ENCODE data around the gene BMPER.

BMPER gene

GRCh38 chr7:33973231-33974015, 68.1 kb downstream of the BMPER start:
- DNase-seq = no peak

- no peak for DNase-seq
These were observed 74.0 kb downstream of the BMPER start for GRCh38 chr7:33979300-33979806.

GRCh38 chr7:33979807-33980355, 74.5 kb downstream of the BMPER start:
- DNase-seq = no peak

- no peak for DNase-seq
These were observed 75.9 kb downstream of the BMPER start for GRCh38 chr7:33981226-33981625.

GRCh38 chr7:33981671-33982424, 76.5 kb downstream of the BMPER start:
- DNase-seq = no peak

- DNase-seq = no peak
These were observed 77.1 kb downstream of the BMPER start for GRCh38 chr7:33982425-33982786.

- DNase-seq = no peak
These were observed 81.1 kb downstream of the BMPER start for GRCh38 chr7:33986451-33986850.

- no peak for DNase-seq
These were observed 81.9 kb downstream of the BMPER start for GRCh38 chr7:33986951-33987947.

- DNase-seq = no peak
These were observed 91.6 kb downstream of the BMPER start for GRCh38 chr7:33996899-33997298.

GRCh38 chr7:33998476-33998875, 93.1 kb downstream of the BMPER start:
- no peak for DNase-seq

GRCh38 chr7:34011017-34011695, 105.8 kb downstream of the BMPER start:
- DNase-seq = no peak

- no peak for DNase-seq
These were observed 106.4 kb downstream of the BMPER start for GRCh38 chr7:34011696-34012095.

- DNase-seq = no peak
These were observed 108.1 kb downstream of the BMPER start for GRCh38 chr7:34013421-34013820.

- DNase-seq = no peak
These were observed 110.3 kb downstream of the BMPER start for GRCh38 chr7:34015651-34016050.

GRCh38 chr7:34016876-34017275, 111.5 kb downstream of the BMPER start:
- no peak for DNase-seq

GRCh38 chr7:34019301-34019790, 114.0 kb downstream of the BMPER start:
- DNase-seq = no peak

- no peak for DNase-seq
These were observed 117.3 kb downstream of the BMPER start for GRCh38 chr7:34022626-34023025.

- DNase-seq = no peak
These were observed 120.3 kb downstream of the BMPER start for GRCh38 chr7:34025600-34025999.

- DNase-seq = no peak
These were observed 121.3 kb downstream of the BMPER start for GRCh38 chr7:34026481-34027190.

GRCh38 chr7:34031156-34031555, 125.8 kb downstream of the BMPER start:
- DNase-seq = no peak

GRCh38 chr7:34034728-34035127, 129.4 kb downstream of the BMPER start:
- DNase-seq = no peak

All from NCI-H1436 treated with DMSO at 0.1 percent for 48 hours (cell line).